Measurements from ENCODE around the gene CEP120.
"Not testable (repeated sequence)": the region's sequence is repeated elsewhere in the genome, so short reads cannot be mapped to it uniquely, and the experiment has no call there.

The CEP120 gene

DNA sequence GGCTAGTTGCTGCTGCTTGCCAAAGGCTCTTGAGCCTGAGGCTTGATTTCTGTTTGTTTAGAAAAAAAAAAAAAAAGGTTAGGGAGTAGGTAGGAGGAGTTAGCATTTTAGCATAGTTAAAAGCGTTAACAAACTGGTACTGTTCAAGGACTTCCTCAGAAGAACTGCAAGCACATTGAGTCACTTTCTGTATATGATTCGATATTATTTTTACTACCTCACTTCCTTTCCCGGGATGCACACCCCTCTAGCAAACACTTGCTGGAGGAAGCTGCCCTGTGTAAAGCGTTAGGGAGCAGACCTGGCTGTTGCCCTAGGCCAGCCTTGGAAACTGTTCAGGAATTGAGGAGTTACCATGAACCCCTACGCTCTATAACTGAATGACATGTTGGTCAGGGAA, 15.7 kb upstream of the CEP120 start:
- DNase-seq (ENCODE audit: low read depth): no peak

DNA sequence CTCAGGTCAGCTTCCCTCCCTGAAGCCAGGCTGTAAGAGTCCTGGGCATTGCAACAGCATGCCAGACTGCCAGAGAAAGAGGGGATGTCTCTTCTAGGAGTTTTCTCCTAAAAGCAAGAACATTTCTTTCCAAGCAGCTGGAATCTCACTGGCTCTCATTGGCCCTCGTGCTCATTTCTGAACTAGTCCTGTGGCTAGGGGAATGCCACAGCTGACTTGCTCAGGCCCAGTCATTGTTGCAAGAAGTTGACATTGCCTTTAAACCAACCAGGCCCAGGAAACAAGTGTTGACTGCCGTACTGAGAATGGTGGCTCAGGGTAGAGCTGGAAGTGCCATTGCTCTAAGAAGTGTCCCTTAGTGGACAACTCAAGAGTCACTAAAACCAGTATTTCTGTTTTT, 15.0 kb upstream of the CEP120 start:
- DNase-seq (ENCODE audit: low read depth): no peak

DNA sequence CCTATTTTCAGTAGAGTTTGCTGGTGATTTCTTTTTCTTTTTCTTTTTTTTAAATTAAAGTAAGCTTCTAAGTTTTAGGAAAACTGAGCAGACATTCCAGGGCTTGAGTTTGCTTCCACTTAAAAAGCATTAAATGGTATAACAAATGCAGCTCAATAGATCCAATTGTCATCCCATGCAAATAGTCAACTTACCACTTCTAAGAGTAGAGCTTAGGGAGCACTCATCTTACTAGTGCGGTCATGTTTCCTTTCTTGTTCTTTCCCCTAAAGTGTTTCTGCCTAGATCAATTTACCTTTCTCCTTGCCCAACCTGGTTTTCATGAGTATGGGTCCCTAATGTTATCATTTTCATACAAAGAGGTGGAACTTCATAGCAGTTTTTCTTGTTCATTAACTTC, 13.0 kb upstream of the CEP120 start:
- DNase-seq (ENCODE audit: low read depth): no peak

DNA sequence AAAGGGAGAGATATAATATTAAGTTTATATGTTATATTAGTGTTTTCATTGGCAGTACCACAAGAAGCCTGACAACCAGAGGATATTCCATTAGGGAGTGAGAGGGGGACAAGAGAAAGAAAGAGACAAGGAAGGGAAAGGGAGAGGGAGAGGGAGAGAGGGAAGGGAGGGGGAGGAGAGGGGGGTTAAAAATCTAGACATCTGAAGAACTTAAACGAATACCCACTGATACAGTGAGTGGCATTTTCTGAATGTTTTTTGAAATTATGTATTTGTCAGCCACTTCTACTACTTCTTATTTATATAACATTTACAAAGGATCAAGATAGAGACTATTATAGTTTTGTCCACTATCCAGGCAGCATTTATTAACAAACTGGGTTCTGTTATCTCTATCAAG, 11.6 kb upstream of the CEP120 start:
- DNase-seq (ENCODE audit: low read depth): no peak

DNA sequence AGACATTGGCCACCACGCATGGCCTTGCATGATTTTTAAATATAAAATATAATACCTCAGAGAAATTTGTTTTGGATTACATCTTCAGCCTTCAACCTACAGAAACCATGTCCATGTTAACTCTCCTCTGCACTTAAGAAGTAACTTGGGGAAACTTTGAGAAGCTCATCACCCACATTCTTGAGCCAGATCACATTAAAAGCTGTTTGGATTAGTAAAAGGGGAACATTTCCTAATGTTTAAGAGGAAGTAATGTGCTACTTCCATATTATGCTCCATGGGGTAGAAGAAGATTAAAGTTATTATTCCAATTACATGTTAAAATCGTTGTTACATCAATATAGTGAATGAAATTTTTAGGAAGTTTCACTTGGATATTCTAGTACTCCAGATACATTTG, 10.4 kb upstream of the CEP120 start:
- DNase-seq (ENCODE audit: low read depth): no peak

DNA sequence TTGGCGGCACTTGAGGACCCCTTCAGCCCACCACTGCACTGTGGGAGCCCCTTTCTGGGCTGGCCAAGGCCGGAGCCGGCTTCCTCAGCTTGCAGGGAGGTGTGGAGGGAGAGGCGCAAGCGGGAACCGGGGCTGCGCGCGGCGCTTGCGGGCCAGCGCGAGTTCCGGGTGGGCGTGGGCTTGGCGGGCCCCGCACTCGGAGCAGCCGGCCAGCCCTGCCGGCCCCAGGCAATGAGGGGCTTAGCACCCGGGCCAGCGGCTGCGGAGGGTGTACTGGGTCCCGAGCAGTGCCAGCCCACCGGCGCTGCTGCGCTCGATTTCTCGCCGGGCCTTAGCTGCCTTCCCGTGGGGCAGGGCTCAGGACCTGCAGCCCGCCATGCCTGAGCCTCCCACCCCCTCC, 7.2 kb upstream of the CEP120 start:
- not testable (repeated sequence) for DNase-seq (ENCODE audit: low read depth)

DNA sequence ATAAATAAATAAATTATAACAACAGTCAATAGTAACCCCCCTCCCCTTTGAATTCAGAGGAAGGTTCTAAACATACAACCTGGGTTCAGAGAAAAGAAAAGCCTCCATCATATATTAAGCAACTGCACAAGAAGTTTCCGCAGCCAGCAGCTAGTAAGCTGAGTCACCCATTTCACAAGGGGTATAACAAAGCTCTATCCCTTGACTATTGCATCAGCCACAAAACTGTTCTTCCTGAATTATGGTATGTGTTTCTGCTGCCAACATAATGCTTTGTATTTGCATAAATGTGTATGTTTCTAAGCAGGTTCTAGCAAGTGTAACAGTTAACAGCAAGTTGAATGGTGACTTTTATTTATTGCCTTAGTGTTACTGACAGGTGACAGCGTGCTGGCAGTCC, 6.8 kb upstream of the CEP120 start:
- DNase-seq (ENCODE audit: low read depth): peak; percentile 96

DNA sequence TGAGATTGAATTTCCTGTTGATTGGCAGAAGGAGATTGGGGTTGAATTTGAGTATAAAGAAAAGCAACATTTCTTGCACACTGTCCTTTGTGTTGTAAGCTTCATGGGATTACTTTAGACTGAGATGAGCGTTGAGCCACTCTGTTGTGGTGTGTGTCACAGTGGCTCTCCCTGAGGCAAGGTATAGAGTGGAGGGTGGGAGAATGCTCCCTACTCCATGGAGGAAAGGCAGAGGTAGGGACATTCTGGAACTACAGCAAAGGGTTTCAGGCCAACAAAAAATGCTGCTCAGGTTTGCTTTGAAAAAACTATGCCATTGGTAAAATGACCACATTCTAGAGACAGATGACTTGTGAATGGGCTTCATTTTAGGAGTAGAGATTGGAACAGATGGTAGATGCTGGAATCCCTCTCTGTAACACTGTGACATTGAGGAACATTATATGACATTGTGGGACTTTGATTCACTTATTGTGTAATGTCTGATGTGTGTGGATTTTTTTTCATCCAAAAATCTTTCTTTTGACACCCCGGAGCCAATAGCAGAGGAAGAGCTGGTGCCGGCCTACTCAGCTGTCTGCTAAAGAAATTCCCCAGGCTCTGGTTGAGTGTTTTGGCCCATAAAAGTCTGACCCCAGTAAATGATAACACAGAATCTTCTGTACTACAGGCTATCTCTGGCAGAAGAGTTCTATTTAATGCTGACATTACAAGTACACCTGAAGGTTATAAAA, 6.2 kb upstream of the CEP120 start:
- peak; percentile 66 for DNase-seq (ENCODE audit: low read depth)

DNA sequence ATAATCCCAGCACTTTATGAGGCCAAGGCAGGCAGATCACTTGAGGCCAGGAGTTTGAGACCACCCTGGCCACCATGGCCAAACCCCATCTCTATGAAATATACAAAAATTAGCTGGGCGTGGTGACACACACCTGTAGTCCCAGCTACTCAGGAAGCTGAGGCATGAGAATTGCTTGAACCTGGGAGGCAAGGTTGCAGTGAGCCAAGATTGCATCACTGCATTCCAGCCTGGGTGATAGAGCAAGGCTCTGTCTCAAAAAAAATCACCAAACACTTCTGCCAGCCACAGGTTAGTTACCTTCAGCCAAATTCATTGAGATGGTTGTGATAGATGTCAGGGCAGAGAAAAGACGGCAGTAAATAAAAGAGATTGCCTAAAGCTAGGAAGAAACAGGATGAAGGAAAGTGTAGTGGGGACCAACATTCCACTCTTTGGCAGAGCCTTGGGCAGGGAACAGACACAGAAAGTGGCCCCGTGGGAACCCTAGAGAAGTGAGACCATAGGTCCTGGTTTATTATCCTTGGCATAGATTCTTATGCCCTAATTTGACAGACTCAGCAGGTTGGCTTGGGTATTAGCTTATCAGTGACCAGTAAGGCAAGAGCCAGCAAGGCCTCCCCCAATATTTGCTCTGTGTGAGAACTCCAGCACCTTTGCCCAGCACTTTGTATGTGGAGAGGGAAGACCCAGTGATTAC, 5.5 kb upstream of the CEP120 start:
- no peak for DNase-seq (ENCODE audit: low read depth)

DNA sequence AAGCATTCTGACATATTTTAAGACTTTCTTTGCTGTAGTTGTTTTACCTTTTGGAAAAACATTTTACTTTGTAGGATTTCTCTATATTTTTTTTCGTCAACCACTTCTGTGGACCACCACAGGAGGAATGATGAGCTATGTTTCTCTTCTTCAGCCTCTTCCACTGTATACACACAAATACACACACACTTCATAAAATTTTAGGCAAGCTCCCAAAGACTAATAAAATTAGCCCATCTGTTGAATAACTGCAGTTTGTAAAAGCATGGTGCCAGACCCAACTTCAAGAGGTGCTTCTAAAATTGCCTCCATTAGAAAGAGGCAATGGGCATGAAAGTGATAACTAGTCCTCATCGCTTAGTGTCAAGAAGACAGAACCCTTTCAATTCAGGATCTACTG, 4.1 kb upstream of the CEP120 start:
- no peak for DNase-seq (ENCODE audit: low read depth)

DNA sequence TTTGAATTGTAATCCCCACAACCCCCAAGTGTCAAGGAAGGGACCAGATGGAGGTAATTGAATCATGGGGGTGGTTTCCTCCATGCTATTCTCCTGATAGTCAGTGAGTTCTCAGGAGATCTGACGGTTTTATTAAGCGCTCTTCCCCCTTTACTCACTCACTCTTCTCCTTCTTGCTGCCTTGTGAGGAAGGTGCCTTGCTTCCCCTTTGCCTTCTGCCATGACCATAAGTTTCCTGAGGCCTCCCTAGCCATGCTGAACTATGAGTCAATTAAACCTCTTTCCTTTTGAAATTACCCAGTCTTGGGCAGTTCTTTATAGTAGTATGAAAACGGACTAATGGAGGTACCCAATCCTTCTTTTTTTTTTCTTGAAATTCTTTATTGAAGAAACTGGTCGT, 2.2 kb upstream of the CEP120 start:
- DNase-seq (ENCODE audit: low read depth): no peak

DNA sequence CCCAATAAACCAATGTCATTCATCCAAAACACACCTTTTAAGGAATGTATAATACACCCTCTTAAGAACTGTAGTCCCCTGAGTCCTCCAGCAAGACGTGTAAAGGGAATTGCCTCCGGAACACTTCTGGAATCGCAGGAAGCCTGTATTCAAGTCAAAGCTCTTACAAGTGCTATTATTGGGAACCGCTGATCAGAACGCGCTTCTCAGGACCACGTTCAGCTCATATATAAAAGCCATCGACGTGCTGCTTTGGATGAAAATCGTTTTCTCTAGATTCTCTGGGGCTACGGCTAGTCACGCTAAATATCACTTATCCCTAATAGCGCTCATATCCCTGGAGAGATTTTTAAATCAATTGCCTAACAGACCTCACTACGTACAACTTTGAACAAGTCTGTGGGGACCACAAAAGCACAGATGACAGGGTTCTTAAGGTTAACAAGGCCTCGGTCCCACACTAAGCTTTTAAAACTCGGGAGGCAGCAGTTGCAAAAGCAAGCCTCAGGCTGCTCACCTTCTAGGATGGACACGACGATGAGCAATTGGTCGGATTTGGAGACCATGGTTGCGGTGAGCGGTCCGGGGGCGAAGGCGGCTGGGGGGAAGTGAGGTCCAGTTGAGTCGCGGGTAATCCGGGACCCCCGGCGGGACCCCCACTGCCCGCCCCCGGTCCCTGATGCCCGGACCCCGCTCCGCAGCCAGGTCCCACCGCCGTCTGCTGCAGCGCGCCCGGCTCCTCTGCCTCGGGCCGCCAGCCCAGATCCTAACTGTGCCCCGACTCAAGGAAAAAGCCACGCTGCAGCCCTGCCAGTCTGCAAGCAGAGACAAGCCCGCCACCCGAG, 548 bp downstream of the CEP120 start:
- DNase-seq (ENCODE audit: low read depth): peak; percentile 31

DNA sequence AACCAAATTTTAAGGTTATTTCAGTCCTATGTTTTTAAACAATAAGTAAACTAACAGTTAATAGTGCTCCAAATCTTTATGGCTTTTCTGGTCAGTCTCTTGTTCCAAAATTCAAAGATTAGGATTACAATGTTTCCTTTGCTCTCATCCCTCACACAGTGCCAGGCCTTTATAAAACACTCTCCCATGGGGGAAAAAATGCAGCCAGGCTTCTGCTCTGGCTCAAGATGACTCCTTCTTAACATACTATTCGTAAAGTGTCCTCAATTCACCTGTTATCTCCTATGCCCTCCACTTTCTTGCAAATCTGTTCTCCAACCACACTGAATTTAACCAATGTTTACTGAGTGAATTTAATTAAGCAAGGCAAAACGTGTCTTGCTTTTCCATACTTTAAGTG, 1.4 kb downstream of the CEP120 start:
- DNase-seq (ENCODE audit: low read depth): no peak

DNA sequence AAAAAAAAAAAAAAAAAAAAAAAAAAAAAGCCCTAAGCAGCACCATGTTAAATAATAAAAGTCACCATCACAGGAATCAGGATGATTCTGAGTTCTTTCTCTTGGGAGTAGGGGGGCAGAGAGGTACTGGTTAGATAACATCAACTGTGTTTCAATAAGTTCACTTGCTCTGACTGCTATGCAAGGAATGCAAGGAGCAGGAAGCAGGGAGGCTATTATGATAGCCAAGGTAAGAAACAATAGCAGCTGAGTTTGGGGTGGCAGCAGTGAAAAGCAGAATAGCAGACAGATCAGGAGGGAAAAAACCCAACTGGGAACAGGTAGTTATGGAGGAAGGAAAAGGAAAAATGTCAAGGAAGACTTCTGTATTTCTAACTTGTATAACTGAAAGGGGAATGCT, 8.2 kb downstream of the CEP120 start:
- no peak for DNase-seq (ENCODE audit: low read depth)

DNA sequence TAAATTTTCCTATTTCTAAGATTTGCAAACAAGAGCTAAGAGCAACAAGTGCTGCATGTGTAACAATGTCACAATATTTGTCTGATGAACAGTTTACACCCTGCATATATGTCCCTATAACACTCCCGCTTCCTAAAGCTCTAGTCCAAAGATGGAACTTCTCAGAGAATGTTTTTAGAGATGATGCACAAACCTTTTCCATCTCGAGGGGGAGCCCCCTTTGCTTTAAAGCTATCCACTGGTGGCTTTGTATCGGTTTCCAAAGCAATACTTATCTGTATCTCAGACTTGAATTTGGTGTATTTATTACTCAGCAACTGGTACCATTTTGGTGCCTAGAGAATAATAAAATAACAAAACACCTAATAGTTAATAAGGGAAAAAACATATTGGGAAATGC, 11.0 kb downstream of the CEP120 start:
- DNase-seq (ENCODE audit: low read depth): no peak

DNA sequence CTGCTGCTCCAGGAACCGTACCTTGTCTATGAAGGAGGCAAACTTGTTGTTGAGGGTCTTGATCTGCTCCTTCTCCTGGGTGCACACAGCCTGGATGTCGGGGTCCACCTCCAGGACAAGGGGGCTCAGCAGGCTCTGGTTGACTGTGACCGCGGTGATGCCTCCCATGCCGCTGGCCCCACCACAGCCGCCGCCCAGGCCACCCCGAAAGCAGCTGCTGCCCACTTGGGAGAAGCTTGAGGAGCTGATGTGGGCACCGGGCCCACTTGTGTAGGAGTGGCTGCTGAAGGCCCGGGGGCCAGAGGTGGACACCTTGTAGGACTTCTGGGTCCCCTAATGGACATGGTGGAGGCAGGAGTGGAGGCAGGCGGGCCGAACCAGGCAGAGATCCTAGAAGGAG, 21.2 kb downstream of the CEP120 start:
- DNase-seq (ENCODE audit: low read depth): not testable (repeated sequence)

DNA sequence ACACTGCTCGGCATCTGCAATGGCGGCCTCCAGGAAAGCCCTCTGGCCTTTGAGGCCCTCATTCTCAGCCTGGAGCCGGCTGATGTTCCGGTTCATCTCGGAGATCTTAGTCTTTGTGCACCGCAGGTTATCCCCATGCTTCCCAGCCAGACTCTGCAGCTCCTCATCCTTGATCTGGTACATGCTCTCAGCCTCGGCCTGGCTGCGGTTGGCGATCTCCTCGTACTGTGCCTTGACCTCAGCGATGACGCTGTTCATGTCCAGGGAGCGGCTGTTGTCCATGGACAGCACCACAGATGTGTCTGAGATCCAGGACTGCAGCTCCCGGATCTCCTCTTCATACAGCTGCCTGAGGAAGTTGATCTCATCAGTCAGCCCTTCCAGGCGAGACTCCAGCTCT, 21.9 kb downstream of the CEP120 start:
- no peak for DNase-seq (ENCODE audit: low read depth)

DNA sequence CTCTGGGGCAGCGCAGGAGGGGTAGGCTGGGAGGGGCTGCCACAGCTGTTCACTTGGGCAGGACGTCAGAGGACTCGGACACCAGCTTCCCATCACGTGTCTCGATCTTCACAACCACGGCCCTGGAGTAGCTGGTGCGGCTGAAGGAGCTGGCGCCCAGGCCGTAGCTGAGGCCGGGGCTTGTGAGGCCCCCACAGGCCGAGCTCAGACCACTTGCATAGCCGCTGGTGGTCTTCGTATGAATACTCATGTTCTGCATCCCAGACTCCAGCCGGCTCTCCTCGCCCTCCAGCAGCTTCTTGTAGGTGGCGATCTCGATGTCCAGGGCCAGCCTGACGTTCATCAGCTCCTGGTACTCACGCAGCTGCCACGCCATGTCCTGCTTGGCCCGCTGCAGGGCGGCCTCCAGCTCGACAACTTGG, 22.3 kb downstream of the CEP120 start:
- DNase-seq (ENCODE audit: low read depth): not testable (repeated sequence)

DNA sequence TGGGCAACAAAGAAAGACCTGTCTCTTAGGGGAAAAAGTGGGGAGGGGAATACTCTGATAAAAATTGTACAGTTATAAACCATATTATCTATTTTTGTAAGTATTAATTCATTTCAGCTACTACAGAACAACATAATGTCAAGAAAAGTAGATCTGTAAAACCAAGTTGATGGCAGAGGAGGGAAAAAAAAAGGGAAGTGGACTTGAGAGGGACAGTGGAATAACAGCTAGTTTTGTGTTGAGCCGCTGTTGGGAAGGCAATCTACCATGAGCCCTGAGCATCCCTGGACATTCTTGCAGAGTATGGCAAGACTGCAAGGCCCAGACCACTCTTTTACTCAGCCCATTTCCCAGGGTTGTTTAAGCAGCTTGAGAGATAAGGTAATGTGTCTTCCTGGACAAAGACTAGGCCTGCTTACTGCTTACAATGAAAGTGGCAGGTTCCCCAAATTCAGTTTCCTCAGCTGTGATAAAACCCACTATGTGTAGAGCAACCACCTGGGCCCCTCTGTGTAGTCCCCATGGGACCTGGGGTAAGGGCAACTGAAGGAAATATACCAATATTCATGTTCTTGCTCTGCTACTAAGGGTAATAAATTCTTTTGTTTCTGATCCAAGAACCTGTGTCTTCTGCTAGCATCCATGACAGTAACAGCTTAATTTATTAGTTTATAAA, 25.0 kb downstream of the CEP120 start:
- no peak for DNase-seq (ENCODE audit: low read depth)

DNA sequence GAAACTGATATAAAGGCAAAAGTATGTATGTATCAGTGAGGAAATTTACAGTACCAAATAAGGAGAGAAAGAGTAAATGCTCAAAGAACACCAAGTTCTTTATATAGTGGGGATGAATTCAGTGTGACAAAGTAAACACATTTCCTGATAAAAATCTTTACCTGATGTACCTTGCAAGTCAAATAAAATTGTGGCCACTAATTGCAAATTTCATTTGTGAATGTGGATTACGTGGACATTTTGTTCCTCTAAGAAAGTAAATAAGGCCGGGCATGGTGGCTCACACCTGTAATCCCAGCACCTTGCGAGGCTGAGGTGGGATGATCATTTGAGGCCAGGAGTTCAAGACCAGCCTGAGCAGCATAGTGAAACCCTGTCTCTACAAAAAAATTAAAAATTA, 25.7 kb downstream of the CEP120 start:
- no peak for DNase-seq (ENCODE audit: low read depth)

DNA sequence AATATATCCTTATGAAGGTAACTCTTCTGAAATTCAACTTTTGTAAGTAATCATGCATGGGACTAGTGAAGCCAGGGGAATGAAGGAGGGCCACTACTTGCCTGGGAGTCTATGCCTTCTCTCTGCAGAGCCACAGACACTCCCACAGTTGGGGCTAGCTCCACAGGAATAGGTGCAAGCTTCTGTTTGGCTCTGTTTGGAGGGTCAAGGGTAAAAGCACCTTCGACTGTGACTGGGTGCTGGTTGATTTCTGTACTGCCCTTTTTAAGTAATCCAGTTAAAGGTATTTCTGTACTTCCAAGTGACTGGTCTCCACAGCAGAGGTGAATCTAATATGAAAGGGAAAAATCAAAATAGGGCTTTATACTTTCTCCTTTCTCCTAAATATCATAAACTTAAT, 32.2 kb downstream of the CEP120 start:
- DNase-seq (ENCODE audit: low read depth): no peak

DNA sequence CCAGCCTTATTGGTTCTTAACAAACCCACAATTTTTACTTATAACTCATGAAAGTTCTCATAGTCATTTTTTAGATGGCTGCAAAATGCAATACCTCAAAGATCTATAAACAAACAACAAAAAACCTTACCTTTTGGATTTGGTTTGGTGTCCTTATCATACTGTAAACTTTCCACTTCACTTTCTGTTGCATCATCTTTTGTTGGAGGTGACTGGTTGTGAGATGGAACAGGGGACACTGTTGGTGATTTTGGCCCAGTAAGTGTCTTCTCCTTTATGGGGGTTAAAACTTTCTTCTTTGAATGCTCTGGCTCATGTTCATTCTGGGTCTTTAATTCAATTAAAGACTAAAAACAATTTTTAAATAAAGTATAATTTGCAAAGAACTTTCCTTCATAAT, 33.4 kb downstream of the CEP120 start:
- no peak for DNase-seq (ENCODE audit: low read depth)
